Fibroblast of lung (primary cell): Measurements from ENCODE around the gene GNG12. TPM values are rescaled to one million over a fixed set of nuclear protein-coding genes. Genes with fewer than 3 reads are reported as not detected.
A peak's percentile ranks its signal among the peaks of the same experiment; 100 is the strongest.

ENCODE experiments used
- DNase-seq, 2 donors: peaks; one replicate each; pipeline versions ENCODE4 v3.0.0 to v3.0.0-alpha.2; 2010; ENCODE audit warnings: low read depth in 2 of 2
- H2AFZ ChIP-seq: 2 replicates; pipeline ENCODE4 v1.5.1; 2012; ENCODE audit warnings: low read length, control low read depth, inconsistent platforms
- H3K27ac ChIP-seq: 2 replicates; pipeline ENCODE4 v1.5.1; 2011; ENCODE audit warnings: low read length, control low read depth; ENCODE audit not compliant: insufficient read depth
- H3K27me3 ChIP-seq: 2 replicates; pipeline ENCODE4 v1.5.1; 2011; ENCODE audit warnings: mild to moderate bottlenecking, low read length; ENCODE audit not compliant: control insufficient read depth, insufficient read depth
- H3K36me3 ChIP-seq: 2 replicates; pipeline ENCODE4 v1.5.1; 2011; ENCODE audit warnings: low read length; ENCODE audit not compliant: control insufficient read depth, insufficient read depth
- H3K4me1 ChIP-seq: 2 replicates; pipeline ENCODE4 v1.5.1; 2011; ENCODE audit warnings: low read length; ENCODE audit not compliant: control insufficient read depth, insufficient read depth; ENCODE audit errors: extremely low read depth
- H3K4me2 ChIP-seq: 2 replicates; pipeline ENCODE4 v1.5.1; 2011; ENCODE audit warnings: low read length, control low read depth; ENCODE audit not compliant: insufficient read depth; ENCODE audit errors: extremely low read depth
- H3K4me3 ChIP-seq, 4 experiments: fragments of 200-600 bp in 1 of 4; sonication (generic) in 1 of 4; replicated peaks in 1 of 4; 2 replicates each; pipeline ENCODE4 v1.5.1; 2011 to 2016; ENCODE audit warnings: low read length in 4 of 4, low read depth in 3 of 4, mild to moderate bottlenecking in 3 of 4, control low read depth in 2 of 4, inconsistent platforms in 1 of 4, mixed read lengths in 1 of 4; ENCODE audit not compliant: insufficient read depth in 1 of 4; ENCODE audit errors: control extremely low read depth in 1 of 4
- H3K79me2 ChIP-seq: 2 replicates; pipeline ENCODE4 v1.5.1; 2012; ENCODE audit warnings: mild to moderate bottlenecking, low read length, inconsistent platforms; ENCODE audit not compliant: control insufficient read depth, insufficient read depth
- H3K9ac ChIP-seq: 2 replicates; pipeline ENCODE4 v1.5.1; 2011; ENCODE audit warnings: mild to moderate bottlenecking, low read length, control low read depth; ENCODE audit not compliant: insufficient read depth
- H3K9me3 ChIP-seq: 2 replicates; pipeline ENCODE4 v1.5.1; 2012; ENCODE audit warnings: low read depth, low read length; ENCODE audit not compliant: control insufficient read depth, insufficient read depth
- H4K20me1 ChIP-seq: 2 replicates; pipeline ENCODE4 v1.5.1; 2011; ENCODE audit warnings: low read length; ENCODE audit not compliant: control insufficient read depth, insufficient read depth; ENCODE audit errors: extremely low read depth
- EZH2 ChIP-seq: IDR thresholded peaks from 2 replicates; pipeline ENCODE4 v1.5.1; 2012; ENCODE audit warnings: low read length, control low read depth, mild to moderate bottlenecking; ENCODE audit errors: missing control alignments
- polyA plus RNA-seq, 2 donors: library from polyadenylated mRNA; depleted of rRNA in 1 of 2; stranded (reverse) in 1 of 2; unstranded in 1 of 2; fragments of >200 nt; gene quantifications; 2 replicates each; pipeline ENCODE4 v1.2.1, GENCODE V29; 2011 to 2012; ENCODE audit warnings: missing spikeins in 1 of 2
- total RNA-seq: library from RNA; depleted of rRNA; stranded (reverse); fragments of >200 nt; gene quantifications from 2 replicates; pipeline ENCODE4 v1.2.1, GENCODE V29; 2014
- TF ChIP-seq, protein P1 (sequence below), 2 donors: IDR thresholded peaks in 1 of 2; conservative IDR thresholded peaks in 1 of 2; 1 replicate in 1 of 2; 2 replicates in 1 of 2; pipeline ENCODE4 v1.5.1; 2011 to 2012; ENCODE audit warnings: low read length in 2 of 2, control low read depth in 1 of 2, inconsistent platforms in 1 of 2, low read depth in 1 of 2, mild to moderate bottlenecking in 1 of 2

The GNG12 gene
- total and polyA plus RNA-seq, 2 donors (not counting 1 experiment from before 2014, with no cell fraction given), result 127 to 241 TPM

DNA sequence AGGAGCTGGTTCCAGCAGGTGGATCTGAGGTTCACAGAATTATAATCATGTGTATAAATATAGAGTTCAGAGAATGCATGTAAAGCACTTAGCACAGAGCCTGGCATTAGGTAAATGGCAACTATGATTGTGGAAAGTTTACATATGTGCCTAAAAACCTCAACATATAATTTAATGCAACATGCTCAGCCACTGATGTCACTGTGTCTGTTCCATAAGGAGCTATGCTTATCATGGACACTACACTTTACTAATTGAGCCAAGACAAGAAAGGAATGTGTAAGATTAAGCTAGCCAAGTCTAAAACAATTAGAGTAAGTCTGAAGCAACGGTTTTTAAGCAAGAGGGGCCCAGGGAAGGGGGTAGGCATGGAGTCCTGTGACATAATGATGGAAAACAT lies 61.5 kb downstream of the GNG12 start:
- Histone ChIP-seq H3K27ac (no peak overlapping the region), H3K9me3 (no peaks in the 10 kb centered on the region), H3K4me3 (no peak overlapping the region), H3K36me3 (no peaks in the 10 kb centered on the region), H3K9ac (no peak overlapping the region), H2AFZ (no peak overlapping the region), H3K27me3 (no peaks in the 10 kb centered on the region), H3K79me2 (peaks cover 36% of the 10 kb centered on the region), H4K20me1 (no peaks in the 10 kb centered on the region), H3K4me1 (peaks cover 15% of the 10 kb centered on the region), H3K4me2 (no peak overlapping the region)
- peak in 1 of 2 donors; percentile 79 for DNase-seq
- TF ChIP-seq, protein P1, sequence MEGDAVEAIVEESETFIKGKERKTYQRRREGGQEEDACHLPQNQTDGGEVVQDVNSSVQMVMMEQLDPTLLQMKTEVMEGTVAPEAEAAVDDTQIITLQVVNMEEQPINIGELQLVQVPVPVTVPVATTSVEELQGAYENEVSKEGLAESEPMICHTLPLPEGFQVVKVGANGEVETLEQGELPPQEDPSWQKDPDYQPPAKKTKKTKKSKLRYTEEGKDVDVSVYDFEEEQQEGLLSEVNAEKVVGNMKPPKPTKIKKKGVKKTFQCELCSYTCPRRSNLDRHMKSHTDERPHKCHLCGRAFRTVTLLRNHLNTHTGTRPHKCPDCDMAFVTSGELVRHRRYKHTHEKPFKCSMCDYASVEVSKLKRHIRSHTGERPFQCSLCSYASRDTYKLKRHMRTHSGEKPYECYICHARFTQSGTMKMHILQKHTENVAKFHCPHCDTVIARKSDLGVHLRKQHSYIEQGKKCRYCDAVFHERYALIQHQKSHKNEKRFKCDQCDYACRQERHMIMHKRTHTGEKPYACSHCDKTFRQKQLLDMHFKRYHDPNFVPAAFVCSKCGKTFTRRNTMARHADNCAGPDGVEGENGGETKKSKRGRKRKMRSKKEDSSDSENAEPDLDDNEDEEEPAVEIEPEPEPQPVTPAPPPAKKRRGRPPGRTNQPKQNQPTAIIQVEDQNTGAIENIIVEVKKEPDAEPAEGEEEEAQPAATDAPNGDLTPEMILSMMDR (conservative IDR thresholded peaks at IDR 0.05 in 1 of 2, IDR thresholded peaks at IDR 0.05 in 1 of 2; ENCODE audit: low read depth in 1 of 2, low read length in 2 of 2), result no peak
- no peak for TF ChIP-seq EZH2

DNA sequence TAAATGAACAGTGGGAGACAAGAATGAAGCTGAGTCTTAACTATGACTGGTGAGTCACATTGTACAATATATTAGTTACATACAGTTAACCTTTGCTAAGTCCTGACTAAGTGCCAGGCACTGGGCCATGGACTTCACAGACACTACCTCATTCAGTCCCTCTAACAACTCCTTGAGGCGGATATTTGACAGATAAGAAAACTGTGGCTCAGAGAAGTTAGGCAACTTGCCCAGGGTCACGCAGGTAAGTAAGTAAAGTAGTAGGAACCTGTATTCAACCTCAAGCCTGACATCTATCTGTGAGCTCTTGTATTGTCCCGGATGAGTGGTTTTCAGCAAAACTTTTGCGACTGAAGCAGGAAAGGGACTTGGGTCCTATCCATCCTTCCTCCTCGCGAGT lies 62.1 kb downstream of the GNG12 start:
- H3K4me3 ChIP-seq, result no peak overlapping the region
- peak; percentile 58 to 97 for DNase-seq
- H3K4me1 ChIP-seq, result peaks cover 17% of the 10 kb centered on the region
- no peaks in the 10 kb centered on the region for H3K27me3 ChIP-seq
- no peaks in the 10 kb centered on the region for H3K36me3 ChIP-seq
- no peaks in the 10 kb centered on the region for H4K20me1 ChIP-seq
- H3K9ac ChIP-seq, result no peak overlapping the region
- no peak overlapping the region for H3K4me2 ChIP-seq
- no peak overlapping the region for H3K27ac ChIP-seq
- no peak overlapping the region for H2AFZ ChIP-seq
- TF ChIP-seq, protein P1 (conservative IDR thresholded peaks at IDR 0.05 in 1 of 2, IDR thresholded peaks at IDR 0.05 in 1 of 2; ENCODE audit: low read depth in 1 of 2, low read length in 2 of 2), result peak in 1 of 2 donors; percentile 33
- no peak for TF ChIP-seq EZH2
- no peaks in the 10 kb centered on the region for H3K9me3 ChIP-seq
- peaks cover 35% of the 10 kb centered on the region for H3K79me2 ChIP-seq

DNA sequence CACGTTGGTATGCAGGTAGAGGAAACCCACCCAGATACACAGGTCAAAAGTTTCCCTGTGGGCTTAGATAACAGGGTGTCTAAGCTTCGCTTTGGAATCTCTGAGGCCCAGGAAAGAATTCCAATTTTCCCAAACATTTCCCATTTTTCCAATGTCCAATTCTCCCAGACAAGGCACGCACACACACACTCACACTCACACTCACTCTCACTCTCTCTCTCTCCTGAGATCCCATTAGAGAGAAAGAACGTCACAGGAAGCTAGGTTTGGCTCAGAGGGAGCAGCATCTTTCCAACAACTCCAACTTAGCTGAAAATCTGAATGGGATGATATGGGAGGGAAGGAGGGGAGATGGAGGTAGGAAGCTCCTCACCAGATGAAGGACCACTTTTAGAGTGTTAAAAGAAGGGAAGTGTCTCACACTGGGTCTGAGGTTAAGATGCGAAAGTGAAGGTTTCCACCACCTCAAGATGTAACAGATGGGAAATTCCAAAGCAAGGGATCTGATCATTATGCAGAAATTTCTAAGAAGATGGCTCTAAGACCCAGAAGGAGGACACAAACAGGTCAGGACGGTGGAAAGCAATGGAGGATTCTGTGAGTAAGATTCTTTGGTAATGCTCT lies 63.5 kb downstream of the GNG12 start:
- no peak overlapping the region for H2AFZ ChIP-seq
- no peaks in the 10 kb centered on the region for H3K36me3 ChIP-seq
- no peaks in the 10 kb centered on the region for H3K27me3 ChIP-seq
- peaks cover 21% of the 10 kb centered on the region for H3K4me1 ChIP-seq
- TF ChIP-seq EZH2, result no peak
- TF ChIP-seq, protein P1 (conservative IDR thresholded peaks at IDR 0.05 in 1 of 2, IDR thresholded peaks at IDR 0.05 in 1 of 2; ENCODE audit: low read depth in 1 of 2, low read length in 2 of 2), result no peak
- H3K9ac ChIP-seq, result no peak overlapping the region
- H4K20me1 ChIP-seq, result no peaks in the 10 kb centered on the region
- DNase-seq, result no peak
- peaks cover 38% of the 10 kb centered on the region for H3K79me2 ChIP-seq
- no peak overlapping the region for H3K27ac ChIP-seq
- H3K4me2 ChIP-seq, result no peak overlapping the region
- no peak overlapping the region for H3K4me3 ChIP-seq
- no peaks in the 10 kb centered on the region for H3K9me3 ChIP-seq
